ENCODE data around the gene JOSD1. TPM values are rescaled to one million over a fixed set of nuclear protein-coding genes. Genes with fewer than 3 reads are reported as not detected.

JOSD1 gene
- total RNA-seq, 1 experiment from 2014 or later = 19.2 TPM

GRCh38 chr22:38725900-38726655 is 25.3 kb upstream of the JOSD1 start:
- DNase-seq = no peak
- Histone ChIP-seq H3K56ac (ENCODE audit: insufficient read length, low read depth, low read length) (no peak overlapping the region), H2AFZ (ENCODE audit: low read length) (no peak overlapping the region), H2BK20ac (ENCODE audit: low read depth, low read length, poor library complexity, severe bottlenecking) (no peak overlapping the region), H3K4me1 (ENCODE audit: insufficient read depth, low read length) (no peaks in the 10 kb centered on the region), H4K5ac (ENCODE audit: insufficient read length, low read depth, low read length) (no peak overlapping the region), H2AK5ac (ENCODE audit: insufficient read length, low read length) (no peak overlapping the region), H2BK5ac (ENCODE audit: insufficient read length, low read length) (no peak overlapping the region), H3K79me2 (ENCODE audit: insufficient read depth, low read length) (no peaks in the 10 kb centered on the region), H3K18ac (ENCODE audit: insufficient read length, low read depth, low read length) (no peak overlapping the region), H4K20me1 (ENCODE audit: control insufficient read depth, insufficient read depth, insufficient read length) (no peaks in the 10 kb centered on the region), H3K9ac (ENCODE audit: extremely low read depth, insufficient read length, low read length) (no peak overlapping the region), H4K8ac (replicated peaks; ENCODE audit: insufficient read length, low read depth, low read length) (no peak overlapping the region), H3K79me1 (ENCODE audit: insufficient read depth, low read depth, low read length, poor library complexity, severe bottlenecking) (no peaks in the 10 kb centered on the region), H2BK120ac (ENCODE audit: low read depth, low read length, poor library complexity, severe bottlenecking) (no peak overlapping the region), H3K23ac (ENCODE audit: insufficient read length, low read depth, low read length) (no peak overlapping the region), H4K91ac (ENCODE audit: insufficient read length, low read depth, low read length) (no peak overlapping the region), H3K27ac (ENCODE audit: insufficient read length, low read depth, low read length) (no peak overlapping the region), H3T11ph (ENCODE audit: low read length) (no peak overlapping the region), H3K27me3 (ENCODE audit: insufficient read depth, low read length) (no peaks in the 10 kb centered on the region), H3K23me2 (ENCODE audit: insufficient read length, low read depth, low read length, poor library complexity, severe bottlenecking) (no peaks in the 10 kb centered on the region), H2BK15ac (ENCODE audit: low read depth, low read length) (no peak overlapping the region), H3K14ac (ENCODE audit: insufficient read depth, low read length) (no peak overlapping the region), H3K4ac (ENCODE audit: low read depth, low read length) (no peak overlapping the region), H3K9me3 (ENCODE audit: control insufficient read depth, low read depth, low read length) (no peaks in the 10 kb centered on the region), H3K4me2 (ENCODE audit: insufficient read depth, insufficient read length, low read length) (no peak overlapping the region), H2BK12ac (ENCODE audit: insufficient read length, low read depth, low read length) (no peak overlapping the region)
- no peaks in the 10 kb centered on the region for H3K4me1 Mint-ChIP-seq
- no CpG with 5 or more reads among the region's 18 CpGs for WGBS (ENCODE audit: extremely low coverage, insufficient read length, low lambda C conversion rate)
- H3K4me3 Mint-ChIP-seq = no peak overlapping the region
- H3K27me3 Mint-ChIP-seq (ENCODE audit: low read depth) = no peaks in the 10 kb centered on the region
- no peak for TF ChIP-seq CTCF (conservative IDR thresholded peaks at IDR 0.05)
- no peaks in the 10 kb centered on the region for H3K9me3 Mint-ChIP-seq
- peak overlapping the region in 1 of 3 experiments; percentile 35; a peak in 1 of 7 replicates for H3K27ac Mint-ChIP-seq
- peaks cover 52 to 97% (median 97%) of the 10 kb centered on the region in 3 experiments; a peak in 6 of 7 replicates for H3K36me3 Mint-ChIP-seq (ENCODE audit: insufficient read depth in 1 of 3, low read depth in 3 of 3)
